Fibroblast of pulmonary artery (primary cell): ENCODE results near the gene YY1.

Experiments
- DNase-seq: peaks from one replicate; pipeline ENCODE4 v3.0.0-alpha.2; 2010; ENCODE audit warnings: low read depth
- H3K4me3 ChIP-seq: replicated peaks from 2 replicates; pipeline ENCODE4 v1.5.1; 2011; ENCODE audit warnings: low read depth, mild to moderate bottlenecking, control low read depth, low read length, moderate library complexity
- CTCF ChIP-seq: IDR thresholded peaks from 2 replicates; pipeline ENCODE4 v1.5.1; 2011; ENCODE audit warnings: mild to moderate bottlenecking, control low read depth, low read length, inconsistent platforms; ENCODE audit errors: missing control alignments

Gene YY1

DNA sequence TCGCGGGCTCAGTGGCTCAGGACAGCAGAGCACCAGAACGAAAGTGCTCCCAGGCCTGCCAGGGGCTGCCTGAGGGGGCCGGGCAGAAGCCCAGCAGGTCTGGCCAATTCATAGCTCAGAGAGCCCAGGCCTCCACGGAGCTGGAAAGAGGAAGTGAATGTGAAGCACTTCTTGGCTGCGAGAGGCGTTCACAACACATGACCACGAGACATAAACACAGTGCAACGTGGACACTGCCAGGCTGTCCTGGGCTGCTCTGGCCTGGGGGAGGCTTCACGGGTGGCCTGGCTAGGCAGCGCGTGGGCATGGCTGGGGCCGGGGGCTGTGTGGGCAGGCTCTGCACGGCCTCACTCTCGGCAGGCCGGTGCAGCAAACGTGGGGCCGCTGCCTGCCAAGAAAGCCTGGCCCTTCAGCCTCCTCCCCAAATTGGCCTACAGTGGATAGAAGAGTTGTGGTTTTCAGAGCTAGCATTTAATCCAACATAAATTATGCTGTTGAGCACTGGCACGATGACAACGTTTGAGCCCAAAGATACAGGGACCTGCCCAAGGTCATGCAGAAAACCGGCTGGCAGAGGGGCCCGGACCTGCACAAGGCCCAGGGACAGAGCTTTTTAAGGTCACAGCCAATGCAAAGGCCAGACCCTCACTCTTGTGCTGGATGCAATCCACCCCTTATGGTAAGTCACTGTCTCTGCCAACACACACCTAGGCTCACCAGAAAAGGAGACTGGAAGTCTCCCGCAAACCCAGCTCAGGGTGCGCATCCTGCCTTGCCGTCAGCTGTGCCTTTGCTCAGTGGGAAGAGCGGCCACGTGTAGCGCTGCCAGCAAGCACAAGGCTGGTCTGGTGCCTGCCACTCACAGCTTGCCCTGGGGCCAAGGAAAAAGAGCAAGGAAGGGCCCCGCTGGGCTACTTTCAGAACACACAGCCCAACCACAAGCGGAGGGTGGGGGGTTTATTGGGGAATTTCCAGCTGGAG, 58.7 kb downstream of the YY1 start:
- no peak overlapping the region for H3K4me3 ChIP-seq
- peak; percentile 76 for DNase-seq
- no peak for TF ChIP-seq CTCF

GRCh38 chr14:100298551-100299237, 59.8 kb downstream of the YY1 start:
- TF ChIP-seq CTCF, result no peak
- no peak for DNase-seq
- no peak overlapping the region for H3K4me3 ChIP-seq

- DNase-seq, result no peak
- H3K4me3 ChIP-seq, result no peak overlapping the region
- TF ChIP-seq CTCF, result no peak
Observed at GRCh38 chr14:100299238-100299560, 60.3 kb downstream of the YY1 start.

DNA sequence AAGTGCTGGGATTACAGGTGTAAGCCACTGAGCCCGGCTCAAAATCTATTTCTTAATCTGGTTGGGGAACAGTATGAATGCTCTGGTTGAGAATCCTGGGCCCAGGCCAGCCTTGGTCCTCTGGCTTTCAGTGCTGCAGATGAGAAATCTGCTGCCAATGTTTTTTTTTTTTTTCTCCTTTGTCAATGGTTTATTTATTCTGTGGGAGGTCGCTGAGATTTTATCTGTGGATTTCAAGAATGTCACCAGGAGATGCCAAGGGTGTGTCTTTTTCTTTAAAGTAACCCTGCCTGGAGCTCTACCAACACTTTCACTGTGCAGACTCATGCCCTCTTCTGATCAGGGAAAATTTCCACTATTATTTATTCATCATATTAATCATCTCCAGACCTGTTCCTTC, 63.7 kb downstream of the YY1 start:
- TF ChIP-seq CTCF, result no peak
- DNase-seq, result no peak
- no peak overlapping the region for H3K4me3 ChIP-seq

DNA sequence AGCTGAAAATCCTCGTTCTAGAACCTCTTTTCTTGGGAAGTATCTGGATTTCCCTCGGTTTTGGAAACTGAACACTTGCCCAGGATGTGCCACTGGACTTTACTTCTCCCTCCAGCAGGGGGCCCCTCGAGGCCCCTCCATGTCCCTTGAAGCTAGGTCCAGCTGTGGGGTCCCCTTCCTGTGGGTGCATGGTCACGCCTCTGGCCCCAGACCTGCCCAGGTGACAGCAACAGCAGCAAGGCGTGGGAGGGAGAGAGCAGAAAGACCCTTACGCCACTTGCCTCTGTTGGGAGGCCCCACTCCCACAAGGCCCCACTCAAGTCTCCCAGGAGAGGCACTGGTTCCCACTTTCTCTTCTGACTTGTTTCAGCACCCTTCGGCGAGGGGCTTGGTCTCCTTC, 64.2 kb downstream of the YY1 start:
- TF ChIP-seq CTCF, result peak; percentile 80
- DNase-seq, result no peak
- no peak overlapping the region for H3K4me3 ChIP-seq

- H3K4me3 ChIP-seq, result no peak overlapping the region
- TF ChIP-seq CTCF, result no peak
- no peak for DNase-seq
Observed at GRCh38 chr14:100303925-100304324, 65.0 kb downstream of the YY1 start.
